Colonic mucosa (tissue), 4 donors: Measurements from ENCODE around the gene FAM110A. TPM values are rescaled to one million over a fixed set of nuclear protein-coding genes. Genes with fewer than 3 reads are reported as not detected.

ENCODE experiments used
- DNase-seq: peaks from one replicate; pipeline ENCODE4 v3.0.0-alpha.2; 2020
- H3K27ac ChIP-seq: fragments of 200-600 bp; one replicate; pipeline ENCODE4 v1.8.0; 2021
- H3K27me3 ChIP-seq: fragments of 200-600 bp; one replicate; pipeline ENCODE4 v1.8.0; 2021
- H3K36me3 ChIP-seq: fragments of 200-600 bp; one replicate; pipeline ENCODE4 v1.8.0; 2021
- H3K4me1 ChIP-seq: fragments of 200-600 bp; one replicate; pipeline ENCODE4 v1.8.0; 2021; ENCODE audit warnings: mild to moderate bottlenecking
- H3K4me3 ChIP-seq: fragments of 200-600 bp; one replicate; pipeline ENCODE4 v1.8.0; 2021
- H3K9ac ChIP-seq, 2 donors: one replicate each; pipeline ENCODE4 v1.7.0; 2013; ENCODE audit warnings: control low read depth in 2 of 2, low read depth in 2 of 2, low read length in 2 of 2
- H3K9me3 ChIP-seq: fragments of 200-600 bp; one replicate; pipeline ENCODE4 v1.8.0; 2021
- intact Hi-C: fragments of 100-400 bp; cut with DNase I; formaldehyde crosslinking; loops from one replicate; pipeline ENCODE4 v1.14.1; 2022
- total RNA-seq, 2 donors: library from RNA; stranded (reverse); fragmentation: NEBNext Ultra II Directional in 1 of 2; extraction: Animal tissue kit (Norgen Biotek cat#: 25700) in 1 of 2; gene quantifications; one replicate each; pipeline ENCODE4 v1.2.1, GENCODE V29; 2021
- TF ChIP-seq, protein P1 (sequence below): fragments of 200-600 bp; IDR thresholded peaks from one replicate; pipeline ENCODE4 v1.8.0; 2022; ENCODE audit warnings: antibody characterized with exemption, mild to moderate bottlenecking
- donor health status: healthy.
- donor health status: DM: no; HTN: no; CAD: no.
- donor health status: DM: no; HTN: no; CAD: no.

Gene FAM110A
- total RNA-seq, 2 donors from 2014 or later, result 13.0 to 19.7 TPM

DNA sequence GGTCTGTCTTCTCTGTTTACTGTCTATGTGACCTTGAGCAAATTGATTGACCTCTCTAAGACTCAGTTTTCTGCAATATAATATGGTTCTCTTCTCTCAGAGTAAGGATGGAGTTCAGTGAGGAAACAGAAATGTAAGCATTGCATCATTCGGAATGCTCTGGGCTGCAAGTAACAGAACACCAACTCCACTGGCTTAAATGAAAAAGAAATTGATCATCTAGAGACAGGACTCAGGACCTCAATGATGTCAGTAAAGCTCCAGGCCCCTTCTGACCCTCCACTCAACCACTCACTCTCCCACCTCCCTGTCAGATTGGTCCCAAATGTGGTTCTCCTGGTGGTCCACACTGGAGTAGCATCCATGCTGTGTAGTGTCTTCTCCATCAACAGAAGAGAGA lies 31.9 kb downstream of the FAM110A start:
- Histone ChIP-seq H3K9ac (no peak overlapping the region), H3K4me1 (no peaks in the 10 kb centered on the region), H3K27ac (no peak overlapping the region), H3K27me3 (no peaks in the 10 kb centered on the region), H3K9me3 (no peaks in the 10 kb centered on the region), H3K4me3 (no peak overlapping the region), H3K36me3 (no peaks in the 10 kb centered on the region)
- no peak for DNase-seq
- intact Hi-C loops, result no loop called here
- TF ChIP-seq, protein P1, sequence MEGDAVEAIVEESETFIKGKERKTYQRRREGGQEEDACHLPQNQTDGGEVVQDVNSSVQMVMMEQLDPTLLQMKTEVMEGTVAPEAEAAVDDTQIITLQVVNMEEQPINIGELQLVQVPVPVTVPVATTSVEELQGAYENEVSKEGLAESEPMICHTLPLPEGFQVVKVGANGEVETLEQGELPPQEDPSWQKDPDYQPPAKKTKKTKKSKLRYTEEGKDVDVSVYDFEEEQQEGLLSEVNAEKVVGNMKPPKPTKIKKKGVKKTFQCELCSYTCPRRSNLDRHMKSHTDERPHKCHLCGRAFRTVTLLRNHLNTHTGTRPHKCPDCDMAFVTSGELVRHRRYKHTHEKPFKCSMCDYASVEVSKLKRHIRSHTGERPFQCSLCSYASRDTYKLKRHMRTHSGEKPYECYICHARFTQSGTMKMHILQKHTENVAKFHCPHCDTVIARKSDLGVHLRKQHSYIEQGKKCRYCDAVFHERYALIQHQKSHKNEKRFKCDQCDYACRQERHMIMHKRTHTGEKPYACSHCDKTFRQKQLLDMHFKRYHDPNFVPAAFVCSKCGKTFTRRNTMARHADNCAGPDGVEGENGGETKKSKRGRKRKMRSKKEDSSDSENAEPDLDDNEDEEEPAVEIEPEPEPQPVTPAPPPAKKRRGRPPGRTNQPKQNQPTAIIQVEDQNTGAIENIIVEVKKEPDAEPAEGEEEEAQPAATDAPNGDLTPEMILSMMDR, result no peak

DNA sequence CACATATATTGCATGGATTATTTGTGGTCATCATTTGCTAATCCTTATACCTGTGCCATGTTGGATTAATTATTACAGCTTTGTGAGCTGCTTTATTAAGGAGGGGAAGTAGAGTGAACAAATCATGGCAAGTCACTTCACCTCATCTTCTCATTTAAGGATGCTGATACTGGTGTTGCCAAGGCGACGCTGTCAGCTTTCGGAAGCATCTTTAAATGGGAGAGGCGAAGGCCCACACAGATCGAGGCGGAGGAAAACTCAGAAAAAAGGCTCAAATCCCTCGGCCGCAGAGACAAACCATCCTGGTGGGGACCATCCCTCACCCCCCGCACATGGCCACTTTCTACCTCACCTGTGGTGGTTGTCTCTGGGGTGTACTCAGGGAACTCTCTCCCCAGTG lies 34.8 kb downstream of the FAM110A start:
- Histone ChIP-seq H3K9ac (no peak overlapping the region), H3K4me1 (no peaks in the 10 kb centered on the region), H3K9me3 (no peaks in the 10 kb centered on the region), H3K4me3 (no peak overlapping the region), H3K36me3 (no peaks in the 10 kb centered on the region), H3K27ac (no peak overlapping the region), H3K27me3 (no peaks in the 10 kb centered on the region)
- intact Hi-C loops, result no loop called here
- no peak for DNase-seq
- TF ChIP-seq, protein P1, result no peak

DNA sequence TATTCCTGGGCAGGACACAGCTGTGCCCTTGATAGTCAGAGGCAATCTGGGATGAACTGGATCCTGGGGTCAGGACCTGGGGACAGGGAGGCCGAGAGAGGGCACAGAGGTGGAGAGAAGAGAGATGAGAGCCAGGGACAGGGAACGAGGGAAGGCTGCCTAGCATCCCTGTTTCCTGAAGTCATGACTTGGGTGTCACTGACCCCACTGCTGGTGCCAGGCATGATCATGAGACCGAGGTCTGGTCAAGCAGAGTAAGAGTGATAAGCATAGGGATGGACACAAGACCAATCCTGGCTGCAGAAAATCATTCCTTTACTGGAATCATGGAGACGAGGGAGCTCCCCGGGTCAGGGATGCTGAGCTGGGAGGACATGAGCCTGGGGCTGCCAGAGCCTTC lies 36.1 kb downstream of the FAM110A start:
- TF ChIP-seq, protein P1, result no peak
- no peak overlapping the region for H3K27ac ChIP-seq
- H3K4me1 ChIP-seq, result no peaks in the 10 kb centered on the region
- no peak overlapping the region for H3K9ac ChIP-seq
- intact Hi-C loops, result no loop called here
- H3K36me3 ChIP-seq, result no peaks in the 10 kb centered on the region
- H3K9me3 ChIP-seq, result no peaks in the 10 kb centered on the region
- H3K27me3 ChIP-seq, result no peaks in the 10 kb centered on the region
- H3K4me3 ChIP-seq, result no peak overlapping the region
- DNase-seq, result no peak

DNA sequence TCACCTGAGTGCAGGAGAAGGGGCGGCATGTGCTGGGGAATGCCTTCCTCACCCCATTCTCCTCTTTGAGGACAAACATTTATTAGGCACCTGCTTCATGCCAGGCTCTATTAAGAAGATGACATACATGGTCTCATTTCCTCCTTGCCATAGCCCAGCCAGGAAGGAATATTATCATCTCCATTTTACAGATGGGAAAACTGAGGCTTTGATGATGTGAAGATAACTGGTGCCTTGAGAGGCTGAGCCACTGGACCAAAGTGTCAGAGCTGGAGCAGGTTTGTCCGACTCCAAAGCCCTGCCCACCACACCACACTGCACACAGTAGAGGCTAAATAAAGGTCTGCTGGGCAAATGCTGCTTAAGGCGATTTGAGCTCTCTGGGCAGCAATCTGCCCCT lies 37.2 kb downstream of the FAM110A start:
- TF ChIP-seq, protein P1, result no peak
- no peak overlapping the region for H3K9ac ChIP-seq
- H3K4me1 ChIP-seq, result no peaks in the 10 kb centered on the region
- DNase-seq, result no peak
- intact Hi-C loops, result no loop called here
- H3K4me3 ChIP-seq, result no peak overlapping the region
- H3K36me3 ChIP-seq, result no peaks in the 10 kb centered on the region
- H3K27me3 ChIP-seq, result no peaks in the 10 kb centered on the region
- no peaks in the 10 kb centered on the region for H3K9me3 ChIP-seq
- no peak overlapping the region for H3K27ac ChIP-seq

DNA sequence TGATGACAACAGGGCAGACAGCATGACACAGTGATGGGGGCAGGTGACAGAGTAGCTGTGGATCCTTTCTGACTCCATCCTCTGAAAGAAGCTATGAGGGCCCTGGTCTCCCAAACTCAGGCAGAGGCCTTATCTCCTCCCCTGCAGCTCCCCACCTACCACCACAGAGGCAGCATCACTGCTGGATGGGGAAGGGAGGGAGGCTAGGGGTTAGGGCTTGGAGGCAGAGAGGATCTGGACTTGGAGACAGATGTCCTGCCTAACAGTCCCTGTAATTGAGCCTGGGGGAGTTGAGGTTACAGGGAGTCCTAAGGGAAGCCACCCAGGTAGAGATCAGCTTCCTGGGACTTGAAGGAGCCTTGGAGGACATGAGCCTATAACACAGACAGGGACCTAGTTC lies 37.9 kb downstream of the FAM110A start:
- H3K27ac ChIP-seq, result no peak overlapping the region
- no peaks in the 10 kb centered on the region for H3K36me3 ChIP-seq
- no peaks in the 10 kb centered on the region for H3K4me1 ChIP-seq
- no peak for DNase-seq
- H3K4me3 ChIP-seq, result no peak overlapping the region
- intact Hi-C loops, result no loop called here
- no peaks in the 10 kb centered on the region for H3K9me3 ChIP-seq
- H3K27me3 ChIP-seq, result no peaks in the 10 kb centered on the region
- H3K9ac ChIP-seq, result no peak overlapping the region
- TF ChIP-seq, protein P1, result no peak

DNA sequence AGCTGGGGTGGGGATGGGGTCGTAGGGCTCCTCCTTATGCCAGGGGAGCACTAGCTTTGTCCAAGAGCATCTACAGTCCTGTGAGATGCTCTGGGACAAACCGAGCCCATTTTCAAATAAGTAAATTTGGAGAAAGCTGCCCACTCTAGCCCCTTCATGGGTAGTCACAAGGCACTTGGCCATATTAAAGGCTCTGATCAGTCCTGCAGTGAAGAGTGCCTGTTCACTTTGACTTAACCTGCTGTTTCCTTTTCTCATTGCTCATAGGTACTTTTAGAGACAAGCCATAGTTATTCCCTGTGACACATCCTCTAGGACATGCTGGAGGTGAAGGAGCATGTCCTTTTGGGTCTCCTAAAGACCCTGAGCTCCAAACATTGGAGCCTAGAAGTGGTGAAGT lies 38.4 kb downstream of the FAM110A start:
- Histone ChIP-seq H3K27me3 (no peaks in the 10 kb centered on the region), H3K4me1 (no peaks in the 10 kb centered on the region), H3K9me3 (no peaks in the 10 kb centered on the region), H3K36me3 (no peaks in the 10 kb centered on the region), H3K4me3 (no peak overlapping the region), H3K27ac (no peak overlapping the region), H3K9ac (no peak overlapping the region)
- intact Hi-C loops, result no loop called here
- TF ChIP-seq, protein P1, result no peak
- no peak for DNase-seq
